Nephron (organoid): ENCODE data around the gene AGPAT3.

ENCODE experiments used
- H3K27ac Mint-ChIP-seq, 3 experiments: 2 replicates each; pipeline ENCODE4 v1.8.0; 2020; ENCODE audit warnings: mixed read lengths in 3 of 3, mild to moderate bottlenecking in 2 of 3, moderate library complexity in 1 of 3
- H3K27me3 Mint-ChIP-seq: 2 replicates; pipeline ENCODE4 v1.8.0; 2021; ENCODE audit warnings: low read depth, mild to moderate bottlenecking, moderate library complexity, mixed read lengths
- H3K36me3 Mint-ChIP-seq: 2 replicates; pipeline ENCODE4 v1.8.0; 2020; ENCODE audit warnings: low read depth, mixed read lengths
- H3K4me1 Mint-ChIP-seq: 2 replicates; pipeline ENCODE4 v1.8.0; 2020; ENCODE audit warnings: mixed read lengths
- H3K4me3 Mint-ChIP-seq, 3 experiments: 2 replicates each; pipeline ENCODE4 v1.8.0; 2020; ENCODE audit warnings: mild to moderate bottlenecking in 3 of 3, mixed read lengths in 3 of 3, moderate library complexity in 2 of 3
- H3K9me3 Mint-ChIP-seq: 2 replicates; pipeline ENCODE4 v1.8.0; 2020; ENCODE audit warnings: mixed read lengths
- CTCF ChIP-seq, 3 experiments: fragments of 200-600 bp; sonication (generic); IDR thresholded peaks; one replicate each; pipeline ENCODE4 v1.5.0; 2021; ENCODE audit warnings: antibody characterized with exemption in 3 of 3; ENCODE audit not compliant: unreplicated experiment in 3 of 3

AGPAT3 gene

DNA sequence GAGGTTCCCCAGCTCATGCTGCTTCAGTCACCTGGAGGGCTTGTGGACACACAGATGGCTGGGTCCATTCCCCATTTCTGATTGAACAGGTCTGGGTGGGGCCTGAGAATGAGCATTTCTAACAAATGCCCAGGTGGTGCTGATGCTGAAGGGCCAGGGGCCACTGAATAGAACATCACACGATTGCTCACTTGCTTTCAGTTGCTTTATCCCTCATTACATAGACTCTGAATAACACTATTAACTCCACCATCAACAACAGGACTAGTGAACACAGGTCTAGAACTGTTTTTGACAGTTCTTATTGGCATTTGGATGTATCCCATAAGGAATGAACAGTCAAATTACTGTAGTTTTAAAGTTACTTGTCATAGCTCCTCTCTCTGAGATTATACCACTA, 159.2 kb downstream of the AGPAT3 start:
- H3K4me1 Mint-ChIP-seq, result peaks cover 30% of the 10 kb centered on the region
- TF ChIP-seq CTCF (IDR thresholded peaks at IDR 0.05; ENCODE audit: unreplicated experiment in 3 of 3), result no peak
- H3K36me3 Mint-ChIP-seq, result peaks cover 3% of the 10 kb centered on the region
- no peaks in the 10 kb centered on the region for H3K27me3 Mint-ChIP-seq
- no peak overlapping the region for H3K27ac Mint-ChIP-seq
- no peaks in the 10 kb centered on the region for H3K9me3 Mint-ChIP-seq
- no peak overlapping the region for H3K4me3 Mint-ChIP-seq

GRCh38 chr21:44024887-44025353, 159.9 kb downstream of the AGPAT3 start:
- Mint-ChIP-seq H3K4me3 (no peak overlapping the region), H3K27me3 (no peaks in the 10 kb centered on the region), H3K9me3 (no peaks in the 10 kb centered on the region), H3K4me1 (peaks cover 29% of the 10 kb centered on the region), H3K36me3 (peaks cover 3% of the 10 kb centered on the region), H3K27ac (peak overlapping the region; percentile 15 to 88 (median 48))
- TF ChIP-seq CTCF (IDR thresholded peaks at IDR 0.05; ENCODE audit: unreplicated experiment in 3 of 3), result no peak

GRCh38 chr21:44027607-44028286, 162.7 kb downstream of the AGPAT3 start:
- Mint-ChIP-seq H3K27ac (peak overlapping the region in 1 of 3 experiments; percentile 88), H3K4me3 (no peak overlapping the region), H3K27me3 (no peaks in the 10 kb centered on the region), H3K9me3 (no peaks in the 10 kb centered on the region), H3K4me1 (peaks cover 21% of the 10 kb centered on the region), H3K36me3 (peaks cover 7% of the 10 kb centered on the region)
- no peak for TF ChIP-seq CTCF (IDR thresholded peaks at IDR 0.05; ENCODE audit: unreplicated experiment in 3 of 3)

DNA sequence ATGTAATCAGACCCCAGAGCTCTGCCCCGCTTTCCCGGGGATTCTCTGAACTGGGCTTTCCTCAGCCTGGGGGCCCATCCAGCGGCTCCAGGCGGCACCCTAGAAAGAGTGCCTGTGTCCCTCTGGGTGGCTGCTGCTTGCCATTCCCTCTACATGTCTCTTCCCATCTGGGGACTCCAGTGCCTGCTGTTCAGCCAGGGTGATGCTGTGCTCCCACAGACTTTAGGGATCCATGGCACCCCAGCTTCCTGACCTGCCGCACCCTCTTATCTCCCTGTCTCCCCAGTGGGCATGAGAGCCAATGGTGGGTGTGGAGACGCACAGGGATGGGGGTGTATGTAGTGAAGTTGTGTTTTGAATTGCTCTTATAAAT, 163.2 kb downstream of the AGPAT3 start:
- Mint-ChIP-seq H3K36me3 (peaks cover 11% of the 10 kb centered on the region), H3K27me3 (no peaks in the 10 kb centered on the region), H3K4me1 (peaks cover 21% of the 10 kb centered on the region), H3K4me3 (no peak overlapping the region), H3K9me3 (no peaks in the 10 kb centered on the region), H3K27ac (peak overlapping the region; percentile 50 to 81 (median 66))
- no peak for TF ChIP-seq CTCF (IDR thresholded peaks at IDR 0.05; ENCODE audit: unreplicated experiment in 3 of 3)

- no peak for TF ChIP-seq CTCF (IDR thresholded peaks at IDR 0.05; ENCODE audit: unreplicated experiment in 3 of 3)
- H3K27ac Mint-ChIP-seq, result peak overlapping the region in 1 of 3 experiments; percentile 81
- H3K9me3 Mint-ChIP-seq, result no peaks in the 10 kb centered on the region
- no peaks in the 10 kb centered on the region for H3K27me3 Mint-ChIP-seq
- H3K36me3 Mint-ChIP-seq, result peaks cover 20% of the 10 kb centered on the region
- H3K4me3 Mint-ChIP-seq, result no peak overlapping the region
- H3K4me1 Mint-ChIP-seq, result peaks cover 20% of the 10 kb centered on the region
Observed at GRCh38 chr21:44029460-44030087, 164.6 kb downstream of the AGPAT3 start.

DNA sequence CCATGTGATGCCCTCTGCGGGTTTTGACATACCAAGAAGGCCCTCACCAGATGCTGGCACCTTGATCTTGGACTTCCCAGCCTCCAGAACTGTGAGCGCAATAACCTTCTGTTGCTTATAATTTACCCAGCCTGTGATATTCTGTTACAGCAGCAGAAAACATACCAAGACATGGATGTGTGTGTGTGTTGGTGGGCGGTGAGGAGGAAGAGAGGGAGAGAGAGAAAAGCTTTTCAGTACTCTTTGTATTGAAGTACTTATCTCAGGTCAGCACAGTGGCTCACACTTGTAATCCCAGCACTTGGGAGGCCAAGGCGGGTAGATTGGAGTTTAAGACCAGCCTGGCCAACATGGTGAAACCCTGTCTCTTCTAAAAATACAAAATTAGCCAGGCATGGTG, 170.2 kb downstream of the AGPAT3 start:
- no peaks in the 10 kb centered on the region for H3K4me1 Mint-ChIP-seq
- H3K27ac Mint-ChIP-seq, result no peak overlapping the region
- no peak for TF ChIP-seq CTCF (IDR thresholded peaks at IDR 0.05; ENCODE audit: unreplicated experiment in 3 of 3)
- no peak overlapping the region for H3K4me3 Mint-ChIP-seq
- no peaks in the 10 kb centered on the region for H3K9me3 Mint-ChIP-seq
- H3K27me3 Mint-ChIP-seq, result no peaks in the 10 kb centered on the region
- H3K36me3 Mint-ChIP-seq, result peaks cover 53% of the 10 kb centered on the region
